GM18526 (cell line): ENCODE results near the gene XAB2.

Experiments used
- POLR2A ChIP-seq: IDR thresholded peaks from 3 replicates; pipeline ENCODE4 v1.6.1; 2011; ENCODE audit not compliant: insufficient read length; ENCODE audit errors: extremely low read depth

The XAB2 gene

DNA sequence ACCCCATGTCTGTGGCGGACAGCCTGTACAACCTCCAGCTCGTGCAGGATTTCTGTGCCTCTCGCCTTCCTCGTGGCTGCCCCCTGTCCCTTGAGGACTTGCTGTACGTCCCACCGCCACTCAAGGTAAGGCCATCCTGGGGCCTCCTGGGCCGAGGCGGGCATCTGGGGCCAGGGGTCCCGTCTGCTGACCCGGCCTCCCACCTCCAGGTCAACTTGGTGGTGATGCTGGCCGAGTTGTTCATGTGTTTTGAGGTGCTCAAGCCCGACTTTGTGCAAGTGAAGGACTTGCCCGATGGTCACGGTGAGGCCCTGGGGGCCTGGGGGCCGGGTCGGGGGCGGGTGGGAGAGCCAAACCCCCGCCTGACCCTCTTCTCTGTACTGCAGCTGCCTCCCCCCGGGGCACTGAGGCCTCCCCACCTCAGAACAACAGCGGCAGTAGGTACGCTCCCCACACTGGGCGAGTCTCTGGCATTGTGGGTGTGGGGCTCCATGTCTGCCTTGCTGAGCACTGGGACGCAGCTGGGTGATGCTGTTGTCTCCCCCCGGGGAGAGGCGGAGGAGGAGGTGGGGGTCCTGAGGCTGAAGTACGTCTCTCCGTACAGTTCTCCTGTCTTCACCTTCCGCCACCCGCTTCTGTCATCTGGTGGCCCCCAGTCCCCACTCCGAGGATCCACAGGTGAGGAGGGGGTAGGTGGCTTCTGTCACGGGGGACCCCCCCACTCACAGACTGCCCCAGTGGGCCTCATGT, 18.7 kb downstream of the XAB2 start:
- TF ChIP-seq POLR2A: no peak

DNA sequence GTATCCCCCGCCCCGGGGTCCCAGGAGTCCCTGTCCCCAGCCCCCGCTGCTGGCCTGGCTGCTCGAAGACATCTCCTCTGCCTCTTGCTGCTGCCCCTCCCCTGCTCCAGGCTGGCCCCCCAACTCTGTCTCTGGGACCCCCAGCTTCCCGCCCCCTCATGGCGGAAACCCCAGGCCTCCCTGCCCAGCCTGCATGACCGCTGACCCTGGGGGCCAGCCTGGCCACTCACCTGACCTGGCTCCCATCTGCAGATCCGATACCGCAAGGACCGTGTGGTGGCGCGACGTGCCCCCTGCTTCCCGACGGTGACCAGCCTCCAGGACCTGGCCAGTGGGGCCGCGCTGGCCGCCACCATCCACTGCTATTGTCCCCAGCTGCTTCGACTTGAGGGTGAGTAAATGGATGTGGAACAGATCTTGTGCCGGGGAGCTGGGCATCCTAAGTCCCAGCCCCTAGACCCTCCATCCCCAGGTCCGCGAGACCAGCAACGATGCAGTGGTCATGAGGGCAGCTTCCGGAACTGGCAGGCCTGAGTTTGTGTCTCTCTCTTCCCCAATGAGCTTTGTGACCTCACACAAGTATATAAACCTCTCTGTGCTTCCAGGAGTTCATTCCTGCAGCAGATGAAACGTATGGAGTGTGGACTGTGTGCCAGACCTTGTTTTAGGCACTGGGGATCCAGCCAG, 21.3 kb downstream of the XAB2 start:
- no peak for TF ChIP-seq POLR2A

DNA sequence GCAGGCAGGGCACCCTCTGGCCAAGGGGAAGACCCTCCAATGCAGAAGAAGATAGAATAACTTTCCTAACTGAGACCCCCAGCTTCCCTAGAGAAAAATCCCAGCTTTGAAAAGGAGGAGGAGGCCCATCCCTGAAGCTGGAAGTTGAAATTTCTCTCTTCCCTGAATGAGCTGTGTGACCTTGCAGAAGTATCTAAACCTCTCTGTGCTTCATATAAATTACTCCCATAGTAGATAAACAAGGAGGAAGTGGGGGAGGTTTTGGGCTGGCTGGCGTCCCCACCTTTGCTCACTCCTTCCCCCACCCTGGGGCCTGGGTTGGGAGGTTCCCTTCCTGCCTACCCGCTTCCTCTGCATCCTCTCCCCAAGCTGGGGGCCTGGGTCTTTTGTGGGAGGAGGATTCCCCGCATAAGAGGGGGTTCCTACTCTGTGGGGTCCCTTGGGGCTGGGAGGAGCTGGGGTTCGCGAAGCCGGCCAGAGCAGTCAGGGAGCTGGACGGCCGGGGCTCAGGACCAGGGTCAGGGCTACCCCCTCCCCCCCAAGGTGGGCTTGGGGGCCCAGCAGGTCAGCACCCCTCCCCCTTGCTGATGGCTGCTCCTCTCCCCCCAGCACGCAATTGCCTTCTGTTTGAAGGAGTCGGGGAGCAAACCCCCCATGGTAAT, 22.0 kb downstream of the XAB2 start:
- TF ChIP-seq POLR2A: no peak

DNA sequence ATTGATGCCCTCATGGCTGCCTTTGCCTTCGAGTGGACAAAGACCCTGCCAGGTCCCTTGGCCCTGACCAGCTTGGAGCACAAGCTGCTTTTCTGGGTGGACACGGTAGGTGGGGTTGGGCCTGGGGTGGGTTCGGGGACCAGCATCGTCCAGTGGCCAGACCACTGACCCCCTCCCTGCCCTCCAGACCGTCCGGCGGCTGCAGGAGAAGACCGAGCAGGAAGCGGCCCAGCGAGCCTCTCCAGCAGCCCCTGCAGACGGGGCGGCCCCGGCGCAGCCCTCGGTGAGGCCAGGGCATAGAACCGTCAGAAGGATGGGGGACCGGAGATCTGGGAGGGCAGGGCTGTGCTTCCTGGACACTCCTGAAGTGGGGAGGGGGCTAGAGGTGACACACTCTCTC, 23.1 kb downstream of the XAB2 start:
- TF ChIP-seq POLR2A: no peak

DNA sequence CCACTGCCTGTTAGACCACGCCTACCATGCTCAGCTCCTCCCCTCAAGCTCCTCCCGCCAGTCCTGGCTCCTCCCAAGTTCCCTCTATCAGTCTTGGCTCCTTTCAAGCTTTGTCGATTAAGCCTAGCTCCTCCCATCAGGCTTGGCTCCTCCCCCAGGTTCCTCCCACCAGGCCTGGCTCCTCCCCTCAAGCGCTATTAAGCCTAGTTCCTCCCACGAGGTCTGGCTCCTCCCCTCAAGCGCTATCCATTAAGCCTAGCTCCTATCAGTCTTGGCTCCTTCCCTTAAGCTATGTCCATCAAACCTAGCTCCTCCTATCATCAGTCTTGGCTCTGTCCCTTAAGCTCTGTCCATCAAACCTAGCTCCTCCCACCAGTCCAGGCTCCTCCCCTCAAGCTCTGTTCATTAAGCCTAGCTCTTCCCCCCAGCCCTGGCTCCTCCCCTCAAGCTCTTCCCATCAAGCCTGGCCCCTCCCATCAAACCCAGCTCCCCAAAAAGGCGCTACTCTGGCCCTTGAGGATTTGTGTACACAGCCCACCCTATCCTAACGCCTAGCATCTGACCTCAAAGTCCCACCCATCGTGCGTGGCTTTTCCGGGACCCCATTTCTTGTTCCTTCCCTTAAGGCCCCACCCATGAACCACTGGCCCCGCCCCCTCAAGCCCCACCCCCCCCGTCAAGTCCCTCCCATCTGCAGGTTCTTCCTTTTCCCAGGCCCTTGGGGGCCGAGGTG, 23.7 kb downstream of the XAB2 start:
- TF ChIP-seq POLR2A: no peak

DNA sequence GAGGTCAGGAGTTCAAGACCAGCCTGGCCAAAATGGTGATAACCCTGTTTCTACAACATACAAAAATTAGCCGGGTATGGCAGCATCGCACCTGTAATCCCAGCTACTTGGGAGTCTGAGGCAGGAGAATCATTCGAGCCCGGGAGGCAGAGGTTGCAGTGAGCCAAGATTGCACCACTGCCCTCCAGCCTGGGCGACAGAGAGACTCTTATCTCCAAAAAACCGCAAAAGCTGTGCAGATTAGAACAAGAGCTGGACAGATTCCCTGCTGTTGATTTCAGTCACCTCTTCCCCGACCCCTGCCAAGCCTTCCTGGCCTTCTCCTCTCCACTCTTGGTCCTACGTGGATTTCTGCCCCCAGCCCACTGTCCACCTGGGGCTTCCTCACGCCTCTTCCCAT, 25.4 kb downstream of the XAB2 start:
- TF ChIP-seq POLR2A: no peak

DNA sequence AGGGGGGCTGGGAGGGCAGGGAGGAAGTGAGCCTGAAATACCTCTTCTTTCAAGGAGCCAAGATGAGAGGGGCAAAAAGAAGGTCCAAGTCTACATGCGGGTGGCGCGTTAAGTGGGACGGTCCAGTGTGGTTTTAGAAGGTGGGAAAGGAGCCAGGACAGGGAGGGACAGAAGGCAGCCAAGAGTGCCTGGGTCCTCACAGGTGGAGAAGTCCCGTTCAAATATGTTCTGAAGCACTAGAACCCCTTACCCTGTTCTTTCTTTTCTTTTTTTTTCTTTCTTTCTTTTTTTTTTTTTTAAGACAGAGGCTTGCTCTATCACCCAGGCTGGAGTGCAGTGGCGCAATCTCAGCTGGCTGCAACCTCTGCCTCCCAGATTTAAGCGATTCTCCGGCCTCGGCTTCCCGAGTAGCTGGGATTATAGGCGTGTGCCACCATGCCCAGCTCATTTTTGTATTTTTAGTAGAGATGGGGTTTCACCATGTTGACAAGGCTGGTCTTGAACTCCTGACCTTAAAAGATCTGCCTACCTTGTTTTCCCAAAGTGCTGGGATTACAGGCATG, 26.3 kb downstream of the XAB2 start:
- TF ChIP-seq POLR2A: no peak

DNA sequence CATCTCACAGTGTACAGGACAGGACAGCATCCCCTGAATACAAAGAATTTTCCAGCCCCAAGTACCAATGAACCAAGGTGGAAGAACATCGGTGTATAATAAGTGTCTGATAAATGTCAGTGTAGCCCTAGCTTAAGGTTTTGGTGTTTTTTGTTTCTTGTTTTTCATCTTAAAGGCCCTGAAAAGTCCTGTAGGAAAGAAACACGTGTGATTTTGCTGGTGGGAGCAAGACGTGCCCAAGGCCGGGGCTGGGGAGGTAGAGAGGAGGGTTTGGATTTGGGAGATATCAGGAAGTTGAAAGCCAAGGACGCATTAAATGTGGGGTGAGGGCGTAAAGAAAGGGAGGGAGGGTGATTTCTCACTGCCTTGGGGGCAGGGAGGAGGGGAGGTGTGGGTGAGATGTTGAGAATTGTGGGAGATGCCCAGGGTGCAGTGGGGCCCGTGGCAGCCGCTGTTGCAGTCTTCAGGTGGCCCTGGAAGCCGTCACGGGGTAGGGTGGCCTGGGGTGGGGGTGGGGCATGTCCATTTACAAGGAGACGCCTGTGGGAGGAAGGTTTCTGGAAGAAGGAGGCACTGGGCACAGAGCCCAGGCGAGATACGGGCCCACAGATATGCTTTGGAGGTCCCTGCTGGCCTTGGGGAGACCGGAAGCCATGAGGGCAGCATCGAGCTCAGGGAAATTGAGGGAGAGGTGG, 27.0 kb downstream of the XAB2 start:
- no peak for TF ChIP-seq POLR2A

DNA sequence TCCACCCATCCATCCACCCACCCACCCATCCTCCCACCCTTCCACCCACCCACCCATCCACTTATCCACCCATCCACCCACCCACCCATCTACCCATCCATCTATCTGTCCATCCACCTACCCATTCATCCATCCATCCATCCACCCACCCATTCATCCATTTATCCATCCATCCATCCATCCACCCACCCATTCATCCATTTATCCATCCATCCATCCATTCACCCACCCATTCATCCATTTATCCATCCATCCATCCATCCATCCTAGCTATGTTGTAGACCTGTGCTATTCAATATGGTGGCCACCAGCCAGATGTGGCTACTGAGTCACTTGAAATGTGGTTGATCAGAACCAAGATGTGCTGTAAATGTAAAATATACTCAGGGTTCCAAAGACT, 28.6 kb downstream of the XAB2 start:
- no peak for TF ChIP-seq POLR2A

DNA sequence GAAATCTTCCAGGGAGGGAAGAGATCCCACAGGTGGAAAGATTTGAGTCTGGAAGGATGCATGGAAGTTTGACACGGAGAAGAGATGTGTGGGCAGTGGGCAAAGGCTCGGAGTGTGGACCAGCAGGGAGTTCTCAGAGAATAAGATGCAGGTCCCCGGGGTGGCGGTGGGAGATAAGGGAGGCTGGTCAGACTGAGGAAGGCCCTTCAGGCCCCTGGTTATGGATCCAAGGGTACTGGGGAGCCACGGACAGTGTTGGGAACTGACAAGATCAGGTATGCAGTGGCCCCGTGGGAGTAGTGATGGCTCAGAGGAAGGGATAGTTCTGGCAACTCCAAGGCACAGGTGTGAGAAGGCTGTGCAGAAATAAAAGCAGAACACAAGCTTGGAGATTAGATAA, 31.2 kb downstream of the XAB2 start:
- no peak for TF ChIP-seq POLR2A

DNA sequence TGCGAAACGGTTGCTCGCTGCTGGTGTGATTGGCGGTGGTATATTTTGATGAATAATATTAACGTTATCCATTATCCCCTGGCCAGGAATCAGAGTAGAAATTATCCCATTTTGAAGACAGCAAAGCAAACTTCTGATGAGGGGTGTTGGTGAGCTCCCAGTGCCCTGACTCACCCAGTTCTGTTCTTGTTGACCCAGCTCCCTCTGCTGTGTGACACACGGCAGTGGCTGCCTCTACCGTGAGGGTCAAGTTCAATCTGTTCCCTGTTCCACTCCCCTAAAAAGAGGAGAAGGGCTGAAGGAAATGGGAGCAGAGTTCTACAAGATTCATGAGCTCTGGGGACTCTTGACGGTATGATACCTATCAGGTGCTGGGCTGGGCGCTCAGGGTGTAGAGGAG, 31.7 kb downstream of the XAB2 start:
- TF ChIP-seq POLR2A: no peak

DNA sequence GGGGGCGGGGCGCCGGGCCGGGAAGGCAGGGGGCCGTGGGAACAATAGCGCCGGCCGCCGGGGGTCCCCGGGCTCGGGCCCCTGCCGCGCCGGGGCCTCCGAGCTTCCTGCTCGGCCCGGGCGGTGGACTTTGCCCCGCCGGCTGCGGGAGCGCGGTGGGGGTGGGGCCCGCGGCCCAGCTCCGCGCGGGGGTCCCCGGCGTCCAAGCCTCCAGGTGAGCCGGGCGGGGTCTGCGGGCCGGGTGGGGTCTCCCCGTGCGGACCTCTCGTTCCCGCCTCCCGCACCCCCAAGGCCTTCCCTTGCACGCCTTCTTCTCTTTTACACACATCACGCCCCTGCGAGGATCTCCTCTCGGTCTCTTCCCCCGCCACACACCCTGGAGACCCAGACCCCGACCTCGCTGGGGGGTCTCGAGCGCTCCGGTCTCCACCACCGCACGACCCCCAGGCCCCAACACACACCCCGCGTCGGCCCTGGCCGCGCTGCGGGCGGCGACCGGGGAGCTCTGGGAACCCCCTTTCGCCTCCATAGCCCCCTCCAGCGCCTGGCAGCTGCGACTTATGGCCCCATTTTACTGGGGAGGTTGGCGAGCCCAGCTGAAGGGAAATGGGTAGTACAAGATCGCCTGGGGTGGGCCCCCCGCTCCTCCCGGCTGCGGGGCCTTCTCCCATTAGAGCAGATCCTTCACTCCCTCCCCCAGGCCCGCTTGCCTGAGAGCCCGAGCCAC, 33.0 kb downstream of the XAB2 start:
- no peak for TF ChIP-seq POLR2A

DNA sequence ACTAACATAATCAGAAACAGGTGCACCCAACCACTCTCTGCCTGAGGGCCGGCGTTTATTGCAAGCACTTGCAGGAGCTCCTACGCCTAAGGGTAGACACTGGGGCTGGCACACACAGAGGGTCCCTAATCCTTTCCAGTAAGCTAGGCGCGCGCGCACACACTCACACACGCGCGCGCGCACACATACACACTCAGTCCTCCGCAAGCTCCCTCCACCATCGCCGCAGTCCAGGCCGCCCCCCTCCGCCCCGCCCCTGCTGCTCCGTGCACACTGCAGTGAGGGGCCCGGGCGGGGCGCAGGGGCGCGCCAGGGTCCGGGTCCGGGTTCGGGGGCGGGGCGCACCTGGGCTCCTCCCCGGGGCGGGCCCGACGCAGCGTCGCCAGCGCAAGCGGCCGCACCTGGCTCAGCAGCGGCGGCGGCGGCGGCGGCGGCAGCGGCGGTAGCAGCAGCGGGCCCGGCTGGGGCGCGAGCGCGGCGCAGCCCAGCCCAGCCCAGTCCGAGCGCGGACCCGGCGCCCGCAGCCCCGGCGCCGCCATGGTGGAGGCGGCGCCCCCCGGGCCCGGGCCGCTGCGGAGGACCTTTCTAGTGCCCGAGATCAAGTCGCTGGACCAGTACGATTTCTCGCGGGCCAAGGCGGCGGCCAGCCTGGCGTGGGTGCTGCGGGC, 33.7 kb downstream of the XAB2 start, which contains the start of gene CAMSAP3:
Gene CAMSAP3, plus strand, starts transcription at position 398 of the 668 bp plus-strand sequence. Its CDS starts 140 bp downstream, at position 538.
- TF ChIP-seq POLR2A: no peak
